Measurements from ENCODE around the gene ZNF540.

DNA sequence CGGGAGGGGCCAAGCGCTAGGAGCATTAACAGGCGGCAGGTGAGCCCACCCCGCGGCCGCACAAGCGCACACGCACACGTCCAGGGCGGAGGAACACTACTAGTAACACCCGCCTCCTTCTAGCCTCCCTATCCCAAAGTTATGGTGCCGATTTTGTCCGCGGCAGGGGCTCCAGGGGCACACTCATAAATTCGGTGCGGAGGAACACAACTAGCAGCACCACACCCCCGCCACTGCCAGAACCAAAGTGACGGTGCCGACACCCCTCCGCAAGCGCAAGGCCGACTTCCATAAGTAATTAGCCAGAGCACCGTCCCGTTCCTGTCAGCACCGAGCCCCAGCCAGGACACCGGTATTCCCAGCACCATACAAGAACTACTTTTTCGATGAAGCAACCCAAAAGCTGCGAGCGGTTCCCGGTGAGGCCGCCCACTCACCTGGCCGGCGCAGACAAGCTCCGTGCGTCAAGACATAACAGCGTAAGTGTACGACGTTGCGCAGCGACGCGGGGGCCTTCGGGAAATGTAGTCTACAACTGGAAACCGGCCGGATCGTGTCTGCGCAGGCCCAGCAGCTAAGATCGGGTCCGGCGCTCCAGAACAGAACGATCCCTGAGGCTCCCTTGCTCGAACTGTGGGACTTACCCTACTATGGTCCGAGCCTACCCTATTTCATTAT, at the start of gene ZNF540, which contains the start of gene ZNF571:
- TF ChIP-seq, protein P1, sequence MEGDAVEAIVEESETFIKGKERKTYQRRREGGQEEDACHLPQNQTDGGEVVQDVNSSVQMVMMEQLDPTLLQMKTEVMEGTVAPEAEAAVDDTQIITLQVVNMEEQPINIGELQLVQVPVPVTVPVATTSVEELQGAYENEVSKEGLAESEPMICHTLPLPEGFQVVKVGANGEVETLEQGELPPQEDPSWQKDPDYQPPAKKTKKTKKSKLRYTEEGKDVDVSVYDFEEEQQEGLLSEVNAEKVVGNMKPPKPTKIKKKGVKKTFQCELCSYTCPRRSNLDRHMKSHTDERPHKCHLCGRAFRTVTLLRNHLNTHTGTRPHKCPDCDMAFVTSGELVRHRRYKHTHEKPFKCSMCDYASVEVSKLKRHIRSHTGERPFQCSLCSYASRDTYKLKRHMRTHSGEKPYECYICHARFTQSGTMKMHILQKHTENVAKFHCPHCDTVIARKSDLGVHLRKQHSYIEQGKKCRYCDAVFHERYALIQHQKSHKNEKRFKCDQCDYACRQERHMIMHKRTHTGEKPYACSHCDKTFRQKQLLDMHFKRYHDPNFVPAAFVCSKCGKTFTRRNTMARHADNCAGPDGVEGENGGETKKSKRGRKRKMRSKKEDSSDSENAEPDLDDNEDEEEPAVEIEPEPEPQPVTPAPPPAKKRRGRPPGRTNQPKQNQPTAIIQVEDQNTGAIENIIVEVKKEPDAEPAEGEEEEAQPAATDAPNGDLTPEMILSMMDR (IDR thresholded peaks at IDR 0.05) = no peak
- no peak for TF ChIP-seq ZFX (IDR thresholded peaks at IDR 0.05; ENCODE audit: borderline replicate concordance)
